HG02588 (cell line): ENCODE data around the gene DENND2A.
"Not testable (repeated sequence)": the region's sequence is repeated elsewhere in the genome, so short reads cannot be mapped to it uniquely, and the experiment has no call there.

Experiments used
- ATAC-seq: cut with Tn5 transposase; IDR thresholded peaks from one replicate; pipeline ENCODE4 v1.9.1; 2021; ENCODE audit warnings: mild to moderate bottlenecking, moderate library complexity; ENCODE audit not compliant: unreplicated experiment

The DENND2A gene

GRCh38 chr7:140594131-140594691 lies 46.4 kb downstream of the DENND2A start:
- ATAC-seq, result no peak

GRCh38 chr7:140593672-140593982 lies 47.0 kb downstream of the DENND2A start:
- no peak for ATAC-seq

- ATAC-seq, result no peak
These were observed 47.5 kb downstream of the DENND2A start for GRCh38 chr7:140592964-140593671.

GRCh38 chr7:140591180-140591902 lies 49.3 kb downstream of the DENND2A start:
- ATAC-seq, result no peak

GRCh38 chr7:140587243-140587642 lies 53.4 kb downstream of the DENND2A start:
- no peak for ATAC-seq

GRCh38 chr7:140586516-140586915 lies 54.1 kb downstream of the DENND2A start:
- no peak for ATAC-seq

- no peak for ATAC-seq
These were observed 55.3 kb downstream of the DENND2A start for GRCh38 chr7:140585333-140585732.

GRCh38 chr7:140584195-140584851 lies 56.3 kb downstream of the DENND2A start:
- no peak for ATAC-seq

GRCh38 chr7:140581411-140581810 lies 59.2 kb downstream of the DENND2A start:
- no peak for ATAC-seq

GRCh38 chr7:140577651-140578050 lies 63.0 kb downstream of the DENND2A start:
- ATAC-seq, result no peak

- no peak for ATAC-seq
These were observed 64.0 kb downstream of the DENND2A start for GRCh38 chr7:140576589-140576988.

- no peak for ATAC-seq
These were observed 69.0 kb downstream of the DENND2A start for GRCh38 chr7:140571538-140572122.

- no peak for ATAC-seq
These were observed 70.5 kb downstream of the DENND2A start for GRCh38 chr7:140570120-140570519.

GRCh38 chr7:140568021-140568813 lies 72.4 kb downstream of the DENND2A start:
- ATAC-seq, result no peak

GRCh38 chr7:140566186-140566585 lies 74.4 kb downstream of the DENND2A start:
- ATAC-seq, result not testable (repeated sequence)

GRCh38 chr7:140565761-140566160 lies 74.9 kb downstream of the DENND2A start:
- ATAC-seq, result not testable (repeated sequence)

GRCh38 chr7:140564643-140565042 lies 76.0 kb downstream of the DENND2A start:
- ATAC-seq, result no peak

GRCh38 chr7:140562926-140563481 lies 77.6 kb downstream of the DENND2A start:
- ATAC-seq, result no peak

- no peak for ATAC-seq
These were observed 81.2 kb downstream of the DENND2A start for GRCh38 chr7:140559410-140559809.

GRCh38 chr7:140557809-140558518 lies 82.6 kb downstream of the DENND2A start:
- no peak for ATAC-seq
